ENCODE results near the gene FBXW10B.
"Not testable (repeated sequence)": the region's sequence is repeated elsewhere in the genome, so short reads cannot be mapped to it uniquely, and the experiment has no call there.

The FBXW10B gene

DNA sequence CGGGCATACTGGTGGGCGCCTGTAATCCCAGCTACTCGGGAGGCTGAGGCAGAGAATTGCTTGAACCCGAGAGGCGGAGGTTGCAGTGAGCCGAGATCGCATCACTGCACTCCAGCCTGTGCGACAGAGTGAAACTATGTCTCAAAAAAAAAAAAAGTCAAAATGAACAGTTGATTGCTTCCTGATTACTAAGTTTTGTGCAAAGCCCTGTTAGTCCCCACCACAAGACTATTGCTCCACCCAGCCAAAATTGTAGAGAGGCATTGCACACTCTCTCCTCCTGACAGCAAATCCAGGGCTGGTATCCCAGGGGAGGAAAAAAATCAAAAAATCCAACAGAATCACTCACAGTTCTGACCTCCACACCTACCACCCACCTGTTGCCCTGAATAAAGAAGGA, 26.5 kb downstream of the FBXW10B start:
- H3K4me2 ChIP-seq (ENCODE audit: low read depth, low read length, poor library complexity, severe bottlenecking); H2AFZ ChIP-seq (ENCODE audit: low read depth, low read length, severe bottlenecking); H3K36me3 ChIP-seq (ENCODE audit: low read length); H3K4me3 ChIP-seq (ENCODE audit: insufficient read depth, low read length, poor library complexity, severe bottlenecking); H4K20me1 ChIP-seq (ENCODE audit: low read depth, low read length); H3K9ac ChIP-seq (ENCODE audit: low read length); H3K27ac ChIP-seq (ENCODE audit: low read depth, low read length); H3K9me3 ChIP-seq (ENCODE audit: insufficient read depth, low read length); H3K27me3 ChIP-seq (ENCODE audit: low read length); H3K9me2 ChIP-seq (replicated peaks; ENCODE audit: insufficient read depth, low read length); H3K79me2 ChIP-seq (ENCODE audit: insufficient read depth, low read length); H3F3A ChIP-seq (ENCODE audit: insufficient read depth): not testable (repeated sequence)

DNA sequence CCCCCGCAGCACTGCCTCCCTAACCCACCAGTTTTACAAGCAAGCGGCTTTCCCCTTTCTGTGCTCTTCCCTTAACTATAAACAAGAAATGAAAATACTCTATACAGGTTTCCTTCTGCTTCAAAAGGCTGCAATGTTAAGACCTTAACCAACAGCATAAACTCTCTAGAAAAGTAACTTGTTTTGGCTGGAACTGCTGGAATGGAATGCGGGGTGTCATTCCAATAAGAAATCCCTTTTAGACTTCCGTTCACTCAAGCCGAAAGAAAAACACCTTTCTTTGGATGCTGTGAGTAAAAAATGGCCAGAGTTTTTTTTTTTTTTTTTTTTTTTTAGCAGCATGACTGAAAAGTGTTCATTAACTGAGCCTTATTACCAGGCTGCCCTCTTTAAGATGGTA, 27.5 kb downstream of the FBXW10B start:
- H3K9ac ChIP-seq (ENCODE audit: low read length); H2AFZ ChIP-seq (ENCODE audit: low read depth, low read length, severe bottlenecking); H3K9me3 ChIP-seq (ENCODE audit: insufficient read depth, low read length); H3K36me3 ChIP-seq (ENCODE audit: low read length); H3K4me2 ChIP-seq (ENCODE audit: low read depth, low read length, poor library complexity, severe bottlenecking); H3K4me3 ChIP-seq (ENCODE audit: insufficient read depth, low read length, poor library complexity, severe bottlenecking); H3K79me2 ChIP-seq (ENCODE audit: insufficient read depth, low read length); H3K27ac ChIP-seq (ENCODE audit: low read depth, low read length); H3K27me3 ChIP-seq (ENCODE audit: low read length); H4K20me1 ChIP-seq (ENCODE audit: low read depth, low read length); H3K9me2 ChIP-seq (replicated peaks; ENCODE audit: insufficient read depth, low read length); H3F3A ChIP-seq (ENCODE audit: insufficient read depth): not testable (repeated sequence)

DNA sequence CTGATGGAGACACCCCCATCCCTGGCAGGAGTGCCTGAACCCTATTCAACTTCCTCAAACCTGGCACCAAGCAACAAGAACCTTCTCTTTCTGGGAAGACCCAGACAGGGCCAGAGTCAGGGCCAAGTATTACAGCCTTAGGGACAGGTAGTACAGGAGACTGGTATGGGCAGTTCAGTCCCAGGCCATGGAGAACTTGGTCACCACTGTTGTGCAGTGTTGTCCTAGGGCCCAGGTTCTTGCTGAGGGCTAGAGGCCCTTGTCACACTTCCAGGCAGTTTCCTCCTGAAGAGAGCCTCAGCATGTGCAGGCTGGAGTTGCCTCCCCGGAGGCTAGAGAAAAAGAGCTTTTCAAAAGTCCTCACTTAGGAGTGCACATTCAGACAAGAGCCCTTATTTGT, 28.7 kb downstream of the FBXW10B start:
- not testable (repeated sequence) for H3K4me2 ChIP-seq (ENCODE audit: low read depth, low read length, poor library complexity, severe bottlenecking)

DNA sequence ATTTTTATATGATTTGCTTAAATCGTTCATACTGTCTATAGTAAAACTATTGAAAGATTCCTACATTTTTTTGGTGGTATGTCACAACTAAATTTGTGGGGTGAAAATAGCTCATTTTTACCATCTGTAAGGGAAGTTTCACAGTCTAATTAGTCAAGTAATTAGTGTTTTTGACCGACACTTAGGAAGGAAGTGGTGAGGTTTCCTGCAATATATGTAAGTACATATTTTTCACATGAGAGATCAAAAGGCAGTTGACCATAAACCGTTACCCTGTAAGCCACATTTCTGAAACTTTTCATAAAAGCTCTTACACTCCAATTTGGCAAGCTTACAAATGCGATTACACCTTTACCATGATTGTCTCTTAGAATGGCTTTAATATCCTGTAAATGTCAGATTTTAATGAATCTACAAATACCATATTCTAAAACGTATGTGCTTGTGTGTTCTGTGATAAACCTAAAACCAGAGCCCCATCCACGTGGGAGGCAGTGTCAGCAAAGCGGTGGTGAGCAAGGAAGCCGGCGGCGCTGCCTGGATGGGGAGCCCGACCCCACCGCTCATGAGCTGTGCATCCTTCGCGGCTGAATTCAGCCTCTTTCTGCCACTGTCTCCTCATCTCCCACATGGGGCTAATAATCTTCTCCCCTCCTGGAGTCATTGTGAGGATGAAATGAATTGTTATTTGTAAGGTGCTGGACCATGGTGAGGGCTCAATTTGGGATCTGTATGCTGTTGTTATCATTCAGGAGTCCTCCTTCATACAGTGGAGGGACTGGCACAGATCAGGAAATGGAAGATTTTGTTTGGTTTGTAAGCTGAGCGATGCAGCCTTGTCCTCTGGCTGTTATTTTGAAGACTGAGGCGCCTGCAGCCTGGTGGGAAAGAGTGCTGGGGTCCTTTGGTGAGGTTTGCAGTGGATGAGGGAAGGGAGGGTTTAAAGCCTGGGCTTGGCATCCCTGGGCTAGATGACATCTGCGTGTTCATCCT, 29.7 kb downstream of the FBXW10B start:
- H3K9ac ChIP-seq (ENCODE audit: low read length); H3K9me2 ChIP-seq (replicated peaks; ENCODE audit: insufficient read depth, low read length); H3K4me3 ChIP-seq (ENCODE audit: insufficient read depth, low read length, poor library complexity, severe bottlenecking); H3K36me3 ChIP-seq (ENCODE audit: low read length); H4K20me1 ChIP-seq (ENCODE audit: low read depth, low read length); H3K79me2 ChIP-seq (ENCODE audit: insufficient read depth, low read length); H3F3A ChIP-seq (ENCODE audit: insufficient read depth); H2AFZ ChIP-seq (ENCODE audit: low read depth, low read length, severe bottlenecking); H3K27me3 ChIP-seq (ENCODE audit: low read length); H3K9me3 ChIP-seq (ENCODE audit: insufficient read depth, low read length): not testable (repeated sequence)
- Histone ChIP-seq H3K4me2 (ENCODE audit: low read depth, low read length, poor library complexity, severe bottlenecking) (peak overlapping the region; percentile 63), H3K27ac (ENCODE audit: low read depth, low read length) (peak overlapping the region; percentile 54; the same call in 1 of the 2 replicates)

More for the DNA sequence above, 28.7 kb downstream of the FBXW10B start:
- H3K27ac ChIP-seq (ENCODE audit: low read depth, low read length); H2AFZ ChIP-seq (ENCODE audit: low read depth, low read length, severe bottlenecking); H3K36me3 ChIP-seq (ENCODE audit: low read length); H3K79me2 ChIP-seq (ENCODE audit: insufficient read depth, low read length); H3K4me3 ChIP-seq (ENCODE audit: insufficient read depth, low read length, poor library complexity, severe bottlenecking); H3K9me3 ChIP-seq (ENCODE audit: insufficient read depth, low read length); H4K20me1 ChIP-seq (ENCODE audit: low read depth, low read length); H3K9me2 ChIP-seq (replicated peaks; ENCODE audit: insufficient read depth, low read length); H3F3A ChIP-seq (ENCODE audit: insufficient read depth); H3K27me3 ChIP-seq (ENCODE audit: low read length); H3K9ac ChIP-seq (ENCODE audit: low read length): not testable (repeated sequence)

DNA sequence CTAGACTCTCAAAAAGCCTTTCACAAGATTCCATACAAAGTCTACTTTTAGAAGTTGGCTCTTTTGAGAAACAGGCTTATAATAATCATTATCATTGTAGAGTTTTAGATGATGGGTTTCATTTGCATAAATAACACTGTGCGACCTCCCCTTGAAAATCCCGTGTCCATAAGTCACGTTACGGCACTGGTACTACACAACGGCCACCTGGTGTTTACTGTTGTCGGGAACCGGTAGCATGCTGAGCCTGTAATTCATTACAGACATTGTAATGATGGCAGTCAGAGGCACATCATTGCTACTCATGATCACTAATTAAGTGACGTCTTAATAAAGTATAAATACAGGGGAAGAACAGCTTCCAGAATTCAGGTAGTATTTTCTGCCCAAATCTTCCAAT, 31.5 kb downstream of the FBXW10B start:
- not testable (repeated sequence) for H3K79me2 ChIP-seq (ENCODE audit: insufficient read depth, low read length); H2AFZ ChIP-seq (ENCODE audit: low read depth, low read length, severe bottlenecking); H3K4me2 ChIP-seq (ENCODE audit: low read depth, low read length, poor library complexity, severe bottlenecking); H3K36me3 ChIP-seq (ENCODE audit: low read length); H3K27me3 ChIP-seq (ENCODE audit: low read length); H3K27ac ChIP-seq (ENCODE audit: low read depth, low read length); H3K9me3 ChIP-seq (ENCODE audit: insufficient read depth, low read length); H3K4me3 ChIP-seq (ENCODE audit: insufficient read depth, low read length, poor library complexity, severe bottlenecking); H3K9ac ChIP-seq (ENCODE audit: low read length); H3K9me2 ChIP-seq (replicated peaks; ENCODE audit: insufficient read depth, low read length); H4K20me1 ChIP-seq (ENCODE audit: low read depth, low read length); H3F3A ChIP-seq (ENCODE audit: insufficient read depth)

DNA sequence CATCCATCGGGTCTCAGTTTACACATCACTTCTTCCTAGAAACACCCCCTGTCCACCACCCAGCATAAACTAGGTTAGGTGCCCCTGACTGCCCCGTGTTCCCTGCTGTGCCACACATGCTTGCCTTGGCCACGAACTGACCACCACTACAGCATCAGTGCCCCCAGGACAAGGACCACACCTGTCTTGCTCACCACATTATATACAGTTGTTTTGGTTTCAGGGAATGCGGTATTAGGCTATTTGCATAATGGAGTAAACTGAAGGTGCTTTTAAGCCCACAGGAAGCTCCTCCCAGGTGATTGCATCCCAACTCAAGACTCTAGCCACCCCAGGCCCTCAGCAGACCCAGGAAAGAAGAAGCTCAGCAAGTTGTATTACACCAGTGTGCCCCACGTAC, 36.2 kb downstream of the FBXW10B start:
- not testable (repeated sequence) for H3K9me3 ChIP-seq (ENCODE audit: insufficient read depth, low read length); H3K9ac ChIP-seq (ENCODE audit: low read length); H3F3A ChIP-seq (ENCODE audit: insufficient read depth)

DNA sequence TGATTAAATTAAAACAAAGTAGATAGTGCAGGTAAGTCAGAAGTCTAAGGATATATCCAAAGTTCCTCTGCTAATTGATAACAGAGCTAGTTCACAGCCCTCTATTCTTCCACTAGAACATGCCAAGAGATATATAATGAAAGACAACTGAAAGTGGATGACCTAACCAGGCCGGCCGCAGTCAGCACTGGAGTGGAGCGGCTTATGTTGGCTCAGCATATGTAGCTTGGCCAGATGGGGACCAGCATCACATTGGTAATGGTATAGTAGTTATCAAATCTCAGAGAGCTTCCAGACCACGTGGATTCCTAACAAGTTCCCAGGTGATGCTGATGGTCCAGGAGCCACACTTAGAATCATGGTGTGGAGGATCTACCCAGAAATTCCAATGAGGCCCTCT, 38.0 kb downstream of the FBXW10B start:
- not testable (repeated sequence) for H3K27ac ChIP-seq (ENCODE audit: low read depth, low read length); H4K20me1 ChIP-seq (ENCODE audit: low read depth, low read length); H3K27me3 ChIP-seq (ENCODE audit: low read length); H3K9me3 ChIP-seq (ENCODE audit: insufficient read depth, low read length); H3K9me2 ChIP-seq (replicated peaks; ENCODE audit: insufficient read depth, low read length); H3K4me3 ChIP-seq (ENCODE audit: insufficient read depth, low read length, poor library complexity, severe bottlenecking); H3K36me3 ChIP-seq (ENCODE audit: low read length); H3K79me2 ChIP-seq (ENCODE audit: insufficient read depth, low read length); H2AFZ ChIP-seq (ENCODE audit: low read depth, low read length, severe bottlenecking); H3K9ac ChIP-seq (ENCODE audit: low read length); H3K4me2 ChIP-seq (ENCODE audit: low read depth, low read length, poor library complexity, severe bottlenecking); H3F3A ChIP-seq (ENCODE audit: insufficient read depth)

More for the DNA sequence above, 36.2 kb downstream of the FBXW10B start:
- not testable (repeated sequence) for H2AFZ ChIP-seq (ENCODE audit: low read depth, low read length, severe bottlenecking); H4K20me1 ChIP-seq (ENCODE audit: low read depth, low read length); H3K36me3 ChIP-seq (ENCODE audit: low read length); H3K27me3 ChIP-seq (ENCODE audit: low read length); H3K4me2 ChIP-seq (ENCODE audit: low read depth, low read length, poor library complexity, severe bottlenecking); H3K4me3 ChIP-seq (ENCODE audit: insufficient read depth, low read length, poor library complexity, severe bottlenecking); H3K79me2 ChIP-seq (ENCODE audit: insufficient read depth, low read length); H3K9me2 ChIP-seq (replicated peaks; ENCODE audit: insufficient read depth, low read length); H3K27ac ChIP-seq (ENCODE audit: low read depth, low read length)

DNA sequence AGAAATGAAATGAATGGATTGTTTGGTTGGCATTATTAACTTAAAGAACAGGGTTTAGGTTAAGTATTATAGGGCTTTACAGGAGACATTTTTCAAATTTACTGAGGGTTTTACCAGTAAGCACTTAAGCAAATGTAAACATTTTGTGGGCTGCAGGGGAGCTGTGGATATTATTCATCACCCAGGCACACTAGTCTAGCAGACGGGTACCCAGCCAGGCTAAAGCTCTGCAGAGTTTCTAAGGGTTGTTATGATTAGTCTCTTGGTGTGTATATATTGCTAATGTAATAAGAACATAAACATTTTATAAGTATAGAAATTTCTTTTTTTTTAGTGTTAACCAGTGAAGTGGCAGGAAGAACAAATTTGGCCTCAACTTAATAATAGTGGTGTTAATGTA, 42.7 kb downstream of the FBXW10B start:
- not testable (repeated sequence) for H3K9me3 ChIP-seq (ENCODE audit: insufficient read depth, low read length); H3K9ac ChIP-seq (ENCODE audit: low read length); H3F3A ChIP-seq (ENCODE audit: insufficient read depth); H3K79me2 ChIP-seq (ENCODE audit: insufficient read depth, low read length); H3K9me2 ChIP-seq (replicated peaks; ENCODE audit: insufficient read depth, low read length); H2AFZ ChIP-seq (ENCODE audit: low read depth, low read length, severe bottlenecking); H3K36me3 ChIP-seq (ENCODE audit: low read length); H3K4me3 ChIP-seq (ENCODE audit: insufficient read depth, low read length, poor library complexity, severe bottlenecking); H3K27ac ChIP-seq (ENCODE audit: low read depth, low read length); H3K27me3 ChIP-seq (ENCODE audit: low read length); H3K4me2 ChIP-seq (ENCODE audit: low read depth, low read length, poor library complexity, severe bottlenecking); H4K20me1 ChIP-seq (ENCODE audit: low read depth, low read length)

All from SU-DHL-6 (cell line).